DOHH2 (cell line): ENCODE results near the gene FRY.

Experiments used
- CTCF ChIP-seq: fragments of 200-600 bp; sonication (generic); IDR thresholded peaks from one replicate; pipeline ENCODE4 v1.5.1; 2014; ENCODE audit warnings: antibody characterized with exemption, mild to moderate bottlenecking, low read depth, low read length; ENCODE audit not compliant: poor library complexity, severe bottlenecking
- EZH2phosphoT487 ChIP-seq: fragments of 200-600 bp; sonication (generic); IDR thresholded peaks from 2 replicates; pipeline ENCODE4 v1.6.1; 2017; ENCODE audit warnings: borderline replicate concordance, mild to moderate bottlenecking, antibody characterized with exemption, low read length, moderate library complexity, mixed read lengths

- TF ChIP-seq CTCF: no peak
- no peak for TF ChIP-seq EZH2phosphoT487
Observed at GRCh38 chr13:32098272-32098671, 66.7 kb downstream of the FRY start.
